K562 (cell line): Measurements from ENCODE around the gene KLK6. TPM values are rescaled to one million over a fixed set of nuclear protein-coding genes. Genes with fewer than 3 reads are reported as not detected.
A peak's percentile ranks its signal among the peaks of the same experiment; 100 is the strongest.

Experiments used
- ATAC-seq: fragments of 200-7000 bp; cut with Tn5 transposase; 3 replicates; pipeline ENCODE4 v1.9.1; 2020; ENCODE audit warnings: moderate library complexity
- BruUV-seq: library from RNA; stranded (reverse); fragments of 400-500 nt; replicated peaks from 2 replicates; lab custom pipeline; 2021; lab: Mats Ljungman, UMichigan
- CTCF ChIA-PET: fragments of 300-600 bp; formaldehyde crosslinking; extraction: SDS; loops from one replicate; lab custom pipeline; 2021; ENCODE audit warnings: low intra/inter-chr PET ratio; lab: Yijun Ruan, JAX
- POLR2A ChIA-PET: fragments of 300-600, 350-650 bp; sonication (Branson Sonifier 250); formaldehyde crosslinking; extraction: SDS; loops from one replicate; lab custom pipeline; 2021; ENCODE audit warnings: antibody characterized with exemption, inconsistent platforms; lab: Yijun Ruan, JAX
- DNase-seq, 4 experiments: peaks; one replicate each; pipeline versions ENCODE4 v3.0.0 to v3.0.0-alpha.2; 2011 to 2018; ENCODE audit warnings: low spot score in 3 of 4, mixed read lengths in 3 of 4; ENCODE audit errors: extremely low read depth in 1 of 4
- FAIRE-seq: peaks from 2 replicates; lab custom pipeline; 2011; peaks lifted over from hg19 to GRCh38; lab: Jason Lieb, UNC
- H2AFZ ChIP-seq: 2 replicates; pipeline ENCODE4 v1.6.0; 2011; ENCODE audit warnings: low read depth, low read length, control low read depth, inconsistent platforms
- H3K27ac ChIP-seq: fragments of 200-600 bp; 3 replicates; pipeline ENCODE4 v1.8.0; 2011; ENCODE audit warnings: low read depth, mild to moderate bottlenecking, control low read depth, inconsistent platforms, low read length, moderate library complexity, mixed read lengths; ENCODE audit errors: extremely low read depth
- H3K27me3 ChIP-seq, 2 experiments: fragments of 300-600 bp in 1 of 2; 2 replicates in 1 of 2; 3 replicates in 1 of 2; pipeline versions ENCODE4 v1.6.0 to v1.8.0; 2011; ENCODE audit warnings: inconsistent platforms in 2 of 2, low read length in 2 of 2, mild to moderate bottlenecking in 1 of 2, mixed read lengths in 1 of 2, moderate library complexity in 1 of 2; ENCODE audit not compliant: control insufficient read depth in 2 of 2, insufficient read depth in 2 of 2
- H3K36me3 ChIP-seq: fragments of 300-600 bp; 3 replicates; pipeline ENCODE4 v1.8.0; 2011; ENCODE audit warnings: mild to moderate bottlenecking, low read length, inconsistent platforms; ENCODE audit not compliant: control insufficient read depth, insufficient read depth
- H3K4me1 ChIP-seq, 2 experiments: fragments of 200-600 bp in 1 of 2; replicated peaks in 1 of 2; 2 replicates in 1 of 2; 3 replicates in 1 of 2; pipeline versions ENCODE4 v1.5.1 to v1.8.0; 2011; ENCODE audit warnings: inconsistent platforms in 2 of 2, low read length in 2 of 2, mild to moderate bottlenecking in 1 of 2, mixed read lengths in 1 of 2, moderate library complexity in 1 of 2; ENCODE audit not compliant: control insufficient read depth in 2 of 2, insufficient read depth in 2 of 2
- H3K4me2 ChIP-seq: 2 replicates; pipeline ENCODE4 v1.6.1; 2011; ENCODE audit warnings: low read length, control low read depth, inconsistent platforms, mixed read lengths; ENCODE audit not compliant: insufficient read depth
- H3K4me3 ChIP-seq: fragments of 200-600 bp; sonication (generic), shearing (Covaris generic); 2 replicates; pipeline ENCODE4 v1.5.1; 2016; ENCODE audit warnings: control low read depth, inconsistent platforms
- H3K79me2 ChIP-seq: fragments of 200-600 bp; 3 replicates; pipeline ENCODE4 v1.8.0; 2011; ENCODE audit warnings: low read length, inconsistent platforms; ENCODE audit not compliant: control insufficient read depth, insufficient read depth
- H3K9ac ChIP-seq, 2 experiments: 2 replicates each; pipeline versions ENCODE4 v1.6.0 to v1.6.1; 2011; ENCODE audit warnings: low read depth in 2 of 2, low read length in 2 of 2, control low read depth in 1 of 2, inconsistent platforms in 1 of 2, mild to moderate bottlenecking in 1 of 2, mixed read lengths in 1 of 2; ENCODE audit not compliant: insufficient read depth in 1 of 2
- H3K9me1 ChIP-seq: one replicate; pipeline ENCODE4 v1.6.0; 2011; ENCODE audit warnings: inconsistent platforms, mild to moderate bottlenecking, low read length, moderate library complexity; ENCODE audit not compliant: control insufficient read depth, insufficient read depth
- H3K9me3 ChIP-seq: replicated peaks from 2 replicates; pipeline ENCODE4 v1.5.1; 2011; ENCODE audit warnings: low read depth, low read length, inconsistent platforms; ENCODE audit not compliant: control insufficient read depth, insufficient read depth
- H4K20me1 ChIP-seq: replicated peaks from 2 replicates; pipeline ENCODE4 v1.6.1; 2011; ENCODE audit warnings: low read length, inconsistent platforms, mixed read lengths; ENCODE audit not compliant: control insufficient read depth, insufficient read depth
- HLTF ChIP-seq: fragments of 450-650 bp; IDR thresholded peaks from 2 replicates; pipeline ENCODE4 v1.6.1; 2016
- PPARD ChIP-seq: fragments of 250-450 bp; sonication (Bioruptor Pico); IDR thresholded peaks from 2 replicates; pipeline ENCODE4 v1.8.0; 2022; ENCODE audit warnings: inconsistent platforms, mild to moderate bottlenecking, moderate library complexity
- RBFOX2 ChIP-seq: fragments of 200-400 bp; formaldehyde crosslinking; IDR thresholded peaks from 2 replicates; pipeline ENCODE4 v1.6.1; 2017; ENCODE audit warnings: low read depth, mild to moderate bottlenecking, low read length, moderate library complexity
- SMARCA5 ChIP-seq: fragments of 450-650 bp; IDR thresholded peaks from 2 replicates; pipeline ENCODE4 v1.6.1; 2016
- SPI1 ChIP-seq: IDR thresholded peaks from 2 replicates; pipeline ENCODE4 v1.6.1; 2011; ENCODE audit warnings: low read depth, low read length, control low read depth, borderline replicate concordance
- ZNF444 ChIP-seq: fragments of 250-450 bp; sonication (Bioruptor Pico); IDR thresholded peaks from 2 replicates; pipeline ENCODE4 v1.4.0; 2020; ENCODE audit warnings: mild to moderate bottlenecking, moderate library complexity
- WGBS: fragments of 100-300 bp; shearing (Covaris generic); methylation state at CpG from one replicate; pipeline ENCODE4 v1.1.6; 2016; ENCODE audit warnings: low coverage, mixed read lengths; ENCODE audit not compliant: insufficient coverage; ENCODE audit errors: missing lambda C conversion rate; 5-methylcytosine and 5-hydroxymethylcytosine counted together
- in situ Hi-C: fragments of 300-500 bp; cut with MboI; formaldehyde crosslinking; loops from 4 replicates; pipeline ENCODE4 v1.15.0; 2018; ENCODE audit warnings: inconsistent platforms, mixed read lengths
- intact Hi-C: fragments of 100-400 bp; cut with micrococcal nuclease; formaldehyde crosslinking; loops from 2 replicates; pipeline ENCODE4 v1.14.2; 2022
- polyA plus RNA-seq, 8 experiments: library from polyadenylated mRNA; depleted of rRNA in 4 of 8; stranded (reverse) in 5 of 8; unstranded in 3 of 8; fragments of >200 nt; fragmentation: Nextera tagmentation in 2 of 8; fragmentation: Illumina TruSeq in 1 of 8; extraction: Ambion mirVana in 2 of 8; extraction: Trizol in 1 of 8; gene quantifications; 2 replicates each; pipeline versions ENCODE4 v1.2.1 to v1.2.3, GENCODE V29; 2011 to 2014; ENCODE audit warnings: inconsistent platforms in 1 of 8, missing spikeins in 1 of 8
- total RNA-seq, 7 experiments: library from RNA; depleted of rRNA in 6 of 7; stranded (reverse); fragments of >200 nt in 6 of 7; fragmentation: Illumina TruSeq in 2 of 7; extraction: Trizol in 2 of 7; gene quantifications; 2 replicates each; pipeline versions ENCODE4 v1.2.1 to v1.2.3, GENCODE V29; 2011 to 2021; ENCODE audit warnings: low replicate concordance in 1 of 7

Gene KLK6
- total and polyA plus RNA-seq, 9 of the 15 experiments (the other 6 are each of a cell fraction or from before 2014, with no cell fraction given), result not detected

- intact Hi-C loops, result no loop called here
- in situ Hi-C loops, result no loop called here
- BruUV-seq, result no TSS peak
- Histone ChIP-seq H3K27ac (no peak overlapping the region), H3K4me3 (no peak overlapping the region), H3K9me1 (no peaks in the 10 kb centered on the region), H4K20me1 (no peaks in the 10 kb centered on the region), H3K4me2 (peak overlapping the region; percentile 59; the same call in 1 of the 2 replicates), H3K36me3 (no peaks in the 10 kb centered on the region)
- no peak for DNase-seq
- 67% methylated on average over 7 of the region's 7 CpGs for WGBS
- POLR2A ChIA-PET, result interaction anchor here (0.6 kb wide), 1 partner anchor 70 kb away, joined by 3 read pairs; no protein-coding TSS in a partner anchor
- TF ChIP-seq ZNF444 (CRISPR knock-in tag), result no peak
- no peak for TF ChIP-seq SMARCA5
- no peak for TF ChIP-seq PPARD (CRISPR knock-in tag)
- TF ChIP-seq HLTF, result no peak
- TF ChIP-seq SPI1, result peak; percentile 23; the same call in 1 of the 2 replicates
- no peak for TF ChIP-seq RBFOX2
- TF ChIP-seq, all 486 proteins: peak for 1
- H3K27me3 ChIP-seq, result peaks cover 0 to 8% of the 10 kb centered on the region in 2 experiments; a peak in 2 of 5 replicates
- no peak for FAIRE-seq
- no peak overlapping the region; a peak in 2 of 4 replicates for H3K9ac ChIP-seq
- H3K4me1 ChIP-seq, result peaks cover 19 to 32% of the 10 kb centered on the region in 2 experiments; a peak in 4 of 5 replicates
- CTCF ChIA-PET, result no interaction called here
- no peak for ATAC-seq
- peak overlapping the region; percentile 93 for H2AFZ ChIP-seq
- no peaks in the 10 kb centered on the region for H3K79me2 ChIP-seq
- no peaks in the 10 kb centered on the region for H3K9me3 ChIP-seq
Measured at GRCh38 chr19:51003316-51003715, 33.9 kb upstream of the KLK6 start.
